ENCODE results near the gene TRPV3.
"Not testable (repeated sequence)": the region's sequence is repeated elsewhere in the genome, so short reads cannot be mapped to it uniquely, and the experiment has no call there.

TRPV3 gene

DNA sequence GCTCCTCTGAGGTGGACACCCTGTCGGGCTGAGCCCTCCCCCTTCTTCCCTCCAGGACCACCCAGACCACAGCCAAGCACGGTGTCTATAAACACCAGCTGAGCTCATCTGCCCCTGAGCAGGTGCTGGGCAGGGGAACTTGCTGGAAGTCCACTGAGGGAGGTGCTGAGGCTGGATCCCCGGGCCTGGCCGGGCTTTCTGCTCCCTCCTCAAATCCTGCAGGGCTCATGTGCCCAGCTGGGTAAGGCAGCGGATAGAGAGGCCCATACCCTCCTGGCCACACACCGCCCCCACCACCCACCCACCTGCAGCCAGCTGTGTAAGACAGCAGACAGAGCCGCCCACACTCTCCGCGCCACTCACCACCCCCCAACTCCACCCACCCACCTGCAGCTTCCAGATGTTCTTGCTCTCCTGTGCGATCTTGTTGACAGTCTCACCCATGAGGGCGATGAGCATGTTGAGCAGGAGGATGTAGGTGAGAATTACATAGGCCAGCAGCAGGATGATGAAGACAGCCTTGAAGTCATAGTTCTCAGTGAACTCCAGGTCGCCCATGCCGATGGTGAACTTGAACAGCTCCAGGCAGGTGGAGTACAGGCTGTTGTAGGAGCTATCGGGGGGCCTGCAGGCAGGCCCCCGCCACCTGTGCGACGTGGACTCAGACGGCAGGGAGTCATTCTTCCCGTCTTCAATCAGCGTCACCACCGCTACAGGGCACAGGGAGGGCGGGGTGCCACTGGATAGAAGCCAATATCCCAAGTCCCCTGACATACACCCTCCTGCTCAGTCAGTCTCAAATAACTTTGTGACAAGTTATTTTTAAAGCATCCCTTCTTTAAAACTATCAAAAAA is 15.9 kb upstream of the TRPV3 start:
- DNase-seq = no peak

GRCh38 chr17:3572231-3572630 is 14.6 kb upstream of the TRPV3 start:
- no peak for DNase-seq

DNA sequence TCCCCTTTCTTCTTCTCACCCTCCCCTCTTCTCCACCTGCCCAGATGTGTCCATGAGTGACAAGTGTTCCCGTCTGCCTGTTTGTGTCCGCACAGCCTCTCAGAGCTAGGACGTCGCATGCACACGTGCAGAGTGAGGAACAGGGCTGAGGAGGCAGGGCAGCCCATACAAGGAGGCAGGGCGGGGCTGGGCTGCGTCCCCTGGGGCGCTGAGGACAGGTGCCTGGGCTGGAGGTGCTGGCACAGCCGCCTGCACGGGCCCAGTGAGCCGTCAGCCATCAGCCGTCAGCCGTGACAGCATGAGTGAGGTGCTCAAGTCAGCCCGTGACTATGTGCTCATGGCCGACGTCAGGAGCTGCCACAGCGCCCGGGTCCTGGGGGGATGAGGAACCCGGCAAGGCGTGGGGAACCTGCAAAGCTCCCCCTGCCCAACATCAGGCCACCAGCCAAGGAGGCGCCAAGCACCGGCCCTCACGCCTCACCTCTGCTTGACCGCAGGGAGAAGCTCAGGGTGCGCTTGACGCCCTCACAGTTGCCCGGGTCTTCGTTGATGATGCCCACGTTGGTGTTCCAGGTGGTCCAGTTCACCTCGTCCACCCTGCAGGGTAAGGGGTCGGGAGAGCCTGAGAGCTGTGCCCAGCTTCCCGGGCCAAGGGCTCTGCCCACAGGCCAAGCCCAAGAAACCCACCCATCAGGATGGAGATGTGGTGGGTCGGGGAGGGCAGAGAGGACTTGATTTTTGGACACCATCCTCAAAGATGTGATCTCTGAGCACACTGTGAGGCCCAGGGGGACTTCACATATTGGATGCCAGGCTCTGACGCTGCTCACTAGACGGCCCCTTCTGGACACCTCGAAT is 13.7 kb upstream of the TRPV3 start:
- no peak for DNase-seq

DNA sequence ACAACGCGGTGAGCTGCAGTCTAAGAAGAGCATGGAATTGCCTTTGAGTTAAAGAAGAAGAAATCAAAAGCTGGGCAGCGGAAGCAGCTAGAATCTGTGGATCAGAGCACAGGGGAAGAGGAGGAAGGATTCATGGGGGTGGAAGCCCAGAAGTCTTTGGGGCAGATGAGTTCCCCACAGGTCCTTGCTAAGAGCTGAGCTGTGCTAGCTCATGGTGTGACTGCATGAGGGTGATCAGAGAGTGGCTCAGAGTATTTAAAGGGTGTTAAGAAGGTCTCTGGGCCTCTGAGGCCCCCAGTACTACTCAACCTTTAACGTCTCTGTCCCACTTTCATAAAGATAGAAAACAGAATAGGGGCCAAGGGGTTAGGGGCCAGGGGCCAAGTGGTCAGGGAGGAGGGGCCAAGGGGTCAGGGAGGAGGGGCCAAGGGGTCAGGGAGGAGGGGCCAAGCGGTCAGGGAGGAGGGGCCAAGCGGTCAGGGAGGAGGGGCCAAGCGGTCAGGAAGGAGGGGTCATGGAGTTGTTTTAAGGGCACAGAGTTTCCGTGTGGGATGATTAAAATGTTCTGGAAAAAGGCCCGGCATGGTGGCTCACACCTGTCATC is 12.0 kb upstream of the TRPV3 start:
- no peak for DNase-seq

GRCh38 chr17:3566551-3566950 is 8.9 kb upstream of the TRPV3 start:
- DNase-seq = no peak

DNA sequence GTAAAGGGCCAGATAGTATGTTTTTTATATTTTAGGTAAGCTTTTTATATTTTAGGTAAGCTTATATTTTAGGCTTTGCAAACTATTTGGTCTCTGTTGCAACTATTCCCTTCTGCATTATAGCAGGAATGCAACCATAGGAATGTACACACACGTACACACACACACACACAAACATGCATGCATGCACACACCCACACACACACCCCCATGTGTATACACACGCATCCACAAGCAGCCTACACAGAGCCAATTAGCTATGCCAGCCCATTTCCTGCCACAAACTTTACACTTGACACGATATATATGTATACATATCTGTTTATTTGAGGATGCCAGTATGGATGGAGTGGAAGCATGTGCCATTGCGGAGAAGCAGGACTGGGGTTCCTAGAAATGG is 7.5 kb upstream of the TRPV3 start:
- DNase-seq = no peak

DNA sequence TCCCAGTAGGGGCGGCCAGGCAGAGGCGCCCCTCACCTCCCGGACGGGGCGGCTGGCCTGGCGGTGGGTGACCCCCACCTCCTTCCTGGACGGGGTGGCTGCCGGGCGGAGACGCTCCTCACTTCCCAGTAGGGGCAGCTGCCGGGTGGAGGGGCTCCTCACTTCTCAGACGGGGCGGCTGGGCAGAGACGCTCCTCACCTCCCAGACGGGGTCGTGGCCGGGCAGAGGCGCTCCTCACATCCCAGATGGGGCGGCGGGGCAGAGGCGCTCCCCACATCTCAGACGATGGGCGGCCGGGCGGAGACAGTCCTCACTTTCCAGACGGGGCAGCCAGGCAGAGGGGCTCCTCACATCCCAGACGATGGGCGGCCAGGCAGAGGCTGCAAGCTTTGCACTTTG is 6.6 kb upstream of the TRPV3 start:
- DNase-seq = not testable (repeated sequence)

DNA sequence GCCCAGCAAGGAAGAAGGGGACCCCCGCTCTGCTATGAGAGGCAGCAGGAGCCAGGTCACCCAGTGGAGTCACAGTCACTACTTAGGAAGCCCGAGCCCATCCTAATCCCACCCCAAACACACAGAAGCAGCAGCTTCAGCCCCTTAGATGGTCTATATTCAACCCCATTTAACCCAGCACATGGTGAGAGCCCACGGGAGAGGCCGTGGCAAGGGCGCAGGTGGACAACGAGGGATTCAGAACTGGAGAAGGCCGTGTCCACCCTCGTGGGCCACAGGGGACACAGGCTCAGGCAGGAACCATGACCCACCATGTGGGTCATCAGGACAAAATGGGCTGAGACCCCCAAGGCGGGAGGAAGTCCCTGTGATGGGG is 1.6 kb upstream of the TRPV3 start:
- no peak for DNase-seq

DNA sequence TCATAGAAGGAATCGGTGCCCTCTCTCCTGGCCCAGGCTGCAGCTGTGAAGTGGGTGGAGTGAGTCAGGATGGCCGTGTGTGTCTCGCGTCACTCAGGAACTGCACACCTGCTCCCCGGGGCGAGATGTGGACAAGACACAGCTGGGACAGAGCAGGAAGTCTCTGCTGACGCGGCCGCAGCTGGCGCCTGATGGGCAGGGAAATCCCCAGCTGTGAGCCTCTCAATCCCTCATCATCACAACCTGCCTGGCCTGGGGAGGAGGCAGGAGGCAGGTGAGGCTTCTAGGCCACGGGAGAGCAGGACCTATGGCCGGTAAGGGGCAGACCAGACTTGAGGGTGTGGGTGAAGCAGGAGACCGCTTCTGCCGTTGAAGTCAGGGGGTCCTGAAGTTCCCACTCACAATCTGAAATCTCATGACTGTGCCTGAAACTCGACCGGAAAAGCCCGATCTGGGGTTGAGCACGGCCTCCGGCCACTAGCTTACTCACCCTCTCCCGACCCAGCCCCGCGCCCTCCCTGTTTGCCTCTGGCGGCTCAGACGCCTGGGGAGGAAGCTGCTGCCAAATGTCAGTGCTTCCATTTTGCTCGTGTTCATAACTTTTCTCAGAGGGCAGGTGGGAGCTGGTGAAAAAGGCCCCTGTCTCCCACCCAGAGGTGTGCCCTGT is 1.1 kb upstream of the TRPV3 start:
- DNase-seq = peak; percentile 82

- DNase-seq = no peak
These were observed 470 bp downstream of the TRPV3 start for GRCh38 chr17:3556916-3557767.

DNA sequence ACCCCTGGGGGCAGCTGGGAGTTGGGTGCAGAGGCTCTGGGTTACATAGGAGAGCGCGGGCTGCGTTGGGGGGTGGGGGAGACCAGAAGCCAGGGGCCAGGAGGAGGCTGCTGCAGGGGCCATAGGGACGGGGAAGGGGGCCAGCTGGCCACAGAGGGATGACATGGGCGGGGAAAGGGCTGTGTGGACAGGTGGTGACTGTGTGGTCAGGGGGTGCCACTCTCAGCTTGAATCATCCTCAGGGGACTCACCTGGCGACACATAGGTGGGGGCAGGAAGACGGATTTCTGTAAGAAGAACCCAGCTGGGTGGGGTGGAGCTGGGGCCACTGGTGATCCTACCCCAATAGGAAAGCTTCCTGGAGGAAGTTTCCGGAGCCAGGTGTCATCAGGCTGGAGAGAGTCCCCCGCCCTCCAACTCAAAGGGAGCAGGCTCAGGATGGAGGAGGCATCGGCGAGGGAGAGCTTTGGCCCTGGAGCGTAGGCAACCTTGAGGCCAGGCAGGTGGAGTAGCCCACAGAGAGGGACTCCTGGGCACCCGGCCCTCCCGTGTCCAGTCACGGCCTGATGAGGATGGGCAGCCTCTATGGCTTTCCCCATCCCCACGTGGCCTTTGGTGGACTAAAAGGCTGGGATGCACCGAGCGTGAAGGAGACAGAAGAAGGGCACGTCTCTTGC is 1.2 kb downstream of the TRPV3 start:
- DNase-seq = no peak

DNA sequence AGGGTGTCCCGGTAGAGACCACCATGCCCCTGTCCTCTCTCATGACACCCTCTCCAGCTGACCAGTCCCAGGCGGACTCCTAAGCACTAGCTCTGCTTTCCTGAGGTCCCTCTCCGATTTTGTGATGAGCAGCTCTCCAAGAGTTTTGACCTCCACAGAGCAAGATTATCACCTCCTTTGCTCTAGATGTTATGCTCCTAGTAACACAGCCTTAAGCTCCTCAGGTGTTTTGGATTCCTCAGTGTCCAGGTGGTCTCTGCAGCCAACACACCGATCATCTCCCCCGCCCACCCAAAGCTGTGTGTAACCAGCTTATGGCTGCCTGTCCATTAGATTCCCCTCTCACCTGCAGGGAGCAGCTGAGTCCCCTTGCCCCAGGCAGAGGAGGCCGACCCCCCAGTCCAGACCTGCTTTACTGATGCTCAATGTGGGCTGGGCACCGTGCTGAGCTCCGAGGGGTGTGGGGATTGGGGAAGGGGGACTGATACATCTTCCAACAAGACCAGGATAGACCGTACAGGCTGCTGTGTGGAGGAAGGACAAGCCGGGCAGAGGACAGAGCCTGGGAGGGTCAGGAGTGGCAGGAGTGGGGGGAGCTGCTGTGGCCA is 2.3 kb downstream of the TRPV3 start:
- DNase-seq = no peak

DNA sequence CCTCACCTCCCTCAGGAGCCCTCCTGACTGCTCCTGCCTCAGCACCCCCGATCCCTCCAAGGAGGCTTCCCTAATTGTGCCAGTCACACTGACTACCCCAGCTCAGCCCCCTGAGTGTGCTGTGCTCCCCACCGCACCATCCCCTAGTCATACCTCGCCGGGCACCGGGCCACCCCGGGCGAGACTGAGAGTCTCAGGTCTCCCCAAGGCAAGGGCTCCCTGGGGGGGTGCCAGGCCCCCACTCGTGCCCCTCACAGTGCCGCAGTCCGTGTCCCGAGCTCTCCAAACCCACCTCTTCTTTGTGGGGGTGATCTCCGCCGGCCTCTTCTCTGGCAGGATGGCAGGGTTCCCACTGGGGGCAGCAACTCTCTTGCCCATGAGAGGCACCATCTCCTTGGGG is 3.2 kb downstream of the TRPV3 start:
- DNase-seq = no peak

- no peak for DNase-seq
These were observed 3.9 kb downstream of the TRPV3 start for GRCh38 chr17:3553419-3554401.

DNA sequence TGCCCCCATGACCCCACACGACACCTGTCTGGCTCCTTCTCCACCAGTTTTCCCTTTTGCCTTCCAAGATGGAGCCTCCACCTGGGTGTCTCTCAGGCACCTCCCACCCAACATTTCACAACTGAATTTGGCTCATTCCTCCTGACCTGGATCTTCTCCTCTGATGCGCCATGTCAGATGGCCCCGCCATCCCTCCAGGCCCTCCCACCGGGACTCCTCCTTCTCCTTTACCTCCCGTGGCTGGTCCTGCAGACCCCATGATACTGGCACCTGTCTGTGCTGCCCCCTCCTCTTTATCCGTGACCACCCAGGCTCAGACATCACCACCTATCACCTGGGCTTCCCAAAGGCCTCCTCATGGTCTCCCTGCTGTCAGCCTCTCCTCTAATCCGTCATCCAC is 4.7 kb downstream of the TRPV3 start:
- DNase-seq = no peak

DNA sequence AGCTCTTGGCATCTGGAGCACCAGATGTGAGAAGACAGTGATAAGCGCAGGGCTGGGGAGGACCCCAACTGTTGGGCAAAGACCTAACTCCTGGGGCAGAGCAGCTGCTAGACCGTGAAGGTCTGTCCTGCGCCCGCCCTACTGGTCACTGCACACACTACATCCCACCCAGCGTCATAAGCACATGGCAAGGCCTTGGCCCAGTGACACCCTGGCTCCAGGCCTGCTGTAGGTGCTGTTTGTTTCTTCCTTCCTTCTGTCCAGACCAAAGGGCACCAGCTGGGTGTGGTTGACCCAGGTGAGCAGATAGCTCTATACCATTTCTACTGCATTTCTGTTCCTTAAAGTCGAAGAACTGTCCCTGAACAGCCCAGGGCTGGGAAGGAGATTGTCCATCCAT is 6.4 kb downstream of the TRPV3 start:
- DNase-seq = no peak

DNA sequence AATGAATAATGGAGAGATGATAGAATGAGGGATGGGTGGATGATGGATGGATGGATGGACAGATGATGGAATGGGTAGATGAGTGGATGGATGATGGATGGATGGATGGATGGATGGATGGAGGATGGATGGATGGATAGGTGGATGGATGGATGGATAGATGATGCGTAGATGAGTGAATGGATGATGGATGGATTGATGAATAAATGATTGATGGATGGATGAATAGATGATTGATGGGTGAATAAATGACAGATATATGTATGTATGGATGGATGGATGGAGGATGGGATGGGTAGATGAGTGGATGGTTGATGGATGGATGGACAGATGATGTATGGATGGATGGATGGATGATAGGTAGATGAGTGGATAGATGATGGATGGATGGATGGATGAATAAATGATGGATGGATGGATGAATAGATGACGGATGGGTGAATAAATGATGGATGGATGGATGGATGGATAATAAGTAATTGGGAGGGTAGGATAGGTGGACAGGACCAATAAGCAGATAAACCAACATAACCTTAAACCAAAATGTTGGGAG is 7.9 kb downstream of the TRPV3 start:
- DNase-seq = no peak

DNA sequence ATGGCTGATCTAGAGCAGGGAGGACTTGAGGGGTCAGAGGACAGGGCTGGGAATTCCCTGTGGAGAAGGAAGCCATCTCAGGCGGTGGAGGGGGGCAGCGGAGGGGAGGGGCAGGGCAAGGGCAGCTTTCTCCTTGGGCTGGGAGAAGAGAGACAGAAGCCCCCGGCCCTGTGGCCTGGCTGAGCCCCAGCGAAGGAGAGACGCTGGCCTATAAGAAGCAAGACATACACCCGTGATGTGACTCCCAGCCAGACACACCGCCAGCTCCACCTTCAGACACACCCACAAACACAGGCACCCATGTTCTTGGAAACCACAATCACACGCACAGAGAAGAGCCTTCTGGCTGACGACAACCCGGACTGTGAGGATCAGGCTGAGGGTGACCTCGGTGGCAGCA is 10.0 kb downstream of the TRPV3 start:
- DNase-seq = no peak

- DNase-seq = no peak
These were observed 10.6 kb downstream of the TRPV3 start for GRCh38 chr17:3546997-3547396.

- DNase-seq = no peak
These were observed 11.1 kb downstream of the TRPV3 start for GRCh38 chr17:3546521-3546920.

All from activated effector memory CD4-positive, alpha-beta T cell treated with anti-CD3 and anti-CD28 coated beads, Interleukin-2, amount 50 U/mL, for 16 hours (primary cell).